22Rv1 (cell line): ENCODE results near the gene FAM180A.

Experiments used
- H3K27ac ChIP-seq: fragments of 450-650 bp; 2 replicates; pipeline ENCODE4 v1.5.1; 2017
- ZFX ChIP-seq: fragments of 450-650 bp; IDR thresholded peaks from 2 replicates; pipeline ENCODE4 v1.6.1; 2017; ENCODE audit warnings: antibody characterized with exemption, borderline replicate concordance
- TF ChIP-seq, protein P1 (sequence below): fragments of 450-650 bp; IDR thresholded peaks from 2 replicates; pipeline ENCODE4 v1.5.1; 2017; ENCODE audit warnings: mild to moderate bottlenecking

Gene FAM180A

DNA sequence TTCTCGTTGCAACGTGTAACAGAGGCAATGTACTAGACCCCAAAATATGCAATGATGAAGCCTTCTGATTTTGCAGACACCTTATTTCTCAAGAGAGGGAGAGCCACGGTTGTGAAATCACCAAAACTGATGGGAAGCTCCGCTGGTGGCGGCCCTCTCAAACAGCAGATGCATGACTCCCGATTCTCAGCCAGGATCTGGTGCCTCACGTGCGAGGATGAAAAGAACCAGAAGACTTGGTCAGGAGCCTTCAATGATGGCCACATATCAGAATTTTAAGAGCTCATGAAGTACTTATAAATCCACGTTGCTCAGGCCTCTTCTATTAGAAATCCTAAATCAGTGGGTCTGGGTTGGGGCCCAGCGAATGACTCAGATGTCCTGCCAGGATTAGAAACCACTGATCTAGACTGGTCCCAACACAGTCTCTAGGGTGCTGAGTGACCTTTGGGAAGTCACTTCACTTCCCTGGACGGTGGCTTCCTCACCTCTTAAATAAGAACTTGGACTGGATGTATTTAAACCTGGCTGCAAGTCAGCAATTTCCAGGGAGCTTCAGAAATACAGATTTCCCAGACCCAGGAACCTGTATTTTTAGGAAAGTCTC is 41.9 kb upstream of the FAM180A start:
- TF ChIP-seq, protein P1, sequence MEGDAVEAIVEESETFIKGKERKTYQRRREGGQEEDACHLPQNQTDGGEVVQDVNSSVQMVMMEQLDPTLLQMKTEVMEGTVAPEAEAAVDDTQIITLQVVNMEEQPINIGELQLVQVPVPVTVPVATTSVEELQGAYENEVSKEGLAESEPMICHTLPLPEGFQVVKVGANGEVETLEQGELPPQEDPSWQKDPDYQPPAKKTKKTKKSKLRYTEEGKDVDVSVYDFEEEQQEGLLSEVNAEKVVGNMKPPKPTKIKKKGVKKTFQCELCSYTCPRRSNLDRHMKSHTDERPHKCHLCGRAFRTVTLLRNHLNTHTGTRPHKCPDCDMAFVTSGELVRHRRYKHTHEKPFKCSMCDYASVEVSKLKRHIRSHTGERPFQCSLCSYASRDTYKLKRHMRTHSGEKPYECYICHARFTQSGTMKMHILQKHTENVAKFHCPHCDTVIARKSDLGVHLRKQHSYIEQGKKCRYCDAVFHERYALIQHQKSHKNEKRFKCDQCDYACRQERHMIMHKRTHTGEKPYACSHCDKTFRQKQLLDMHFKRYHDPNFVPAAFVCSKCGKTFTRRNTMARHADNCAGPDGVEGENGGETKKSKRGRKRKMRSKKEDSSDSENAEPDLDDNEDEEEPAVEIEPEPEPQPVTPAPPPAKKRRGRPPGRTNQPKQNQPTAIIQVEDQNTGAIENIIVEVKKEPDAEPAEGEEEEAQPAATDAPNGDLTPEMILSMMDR: no peak
- TF ChIP-seq ZFX: no peak
- no peak overlapping the region for H3K27ac ChIP-seq

DNA sequence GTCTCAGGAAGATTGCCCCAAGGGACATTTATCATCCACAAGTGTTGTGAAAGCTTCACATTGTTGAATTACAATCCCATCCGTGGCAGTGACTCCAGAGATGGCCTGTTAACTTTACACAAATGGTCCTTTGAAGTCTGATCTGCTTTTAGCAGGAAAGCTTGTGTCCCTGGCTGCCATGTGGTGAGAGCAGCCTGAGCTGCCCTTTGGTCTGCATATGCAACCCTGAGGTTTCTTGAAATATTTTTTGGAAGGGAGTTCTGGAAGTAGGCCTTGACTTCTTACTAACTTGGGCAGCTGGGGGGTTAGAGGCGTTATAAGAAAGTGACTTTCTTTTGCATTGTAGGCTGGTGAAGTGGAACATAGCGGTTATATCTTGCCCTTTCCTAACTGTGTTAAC is 41.3 kb upstream of the FAM180A start:
- TF ChIP-seq, protein P1: no peak
- no peak for TF ChIP-seq ZFX
- H3K27ac ChIP-seq: no peak overlapping the region

DNA sequence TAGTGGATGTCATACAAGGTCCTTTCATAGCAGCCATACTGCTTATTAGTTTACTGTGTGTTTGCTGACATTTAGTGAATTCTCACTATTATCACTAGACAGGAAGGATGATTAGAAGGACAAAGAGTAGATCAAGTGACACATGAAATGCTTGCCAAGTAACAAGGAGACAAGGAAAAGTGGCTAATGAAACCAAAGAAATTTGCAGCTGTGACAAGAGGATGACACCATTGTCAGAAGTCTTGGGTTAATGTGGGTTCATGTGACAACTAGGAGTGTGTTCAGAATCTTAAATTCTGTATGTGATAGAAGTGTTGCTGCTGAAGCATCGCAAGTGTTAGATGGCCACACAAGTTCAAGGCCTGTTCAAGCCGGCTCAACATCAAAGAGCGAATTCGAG is 40.8 kb upstream of the FAM180A start:
- TF ChIP-seq, protein P1: no peak
- no peak overlapping the region for H3K27ac ChIP-seq

DNA sequence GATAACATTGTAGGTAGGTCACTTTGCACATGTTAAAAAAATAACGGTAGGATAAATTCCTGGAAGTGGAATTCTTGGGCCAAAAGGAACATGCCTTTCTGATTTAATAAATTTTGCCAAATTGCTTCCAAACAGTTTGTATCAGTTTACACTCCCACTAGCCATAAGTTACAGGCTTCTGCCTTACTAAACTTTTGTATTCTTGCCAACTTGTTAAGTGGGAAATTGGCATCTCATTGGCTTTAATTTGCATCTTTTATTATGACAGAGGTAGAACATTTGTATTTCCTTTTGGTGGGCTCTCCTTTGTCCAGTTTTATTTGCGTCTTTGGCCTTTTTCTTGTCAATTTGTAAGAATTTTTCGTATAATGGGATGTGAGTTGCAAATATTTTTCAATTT is 38.3 kb upstream of the FAM180A start:
- TF ChIP-seq, protein P1: no peak
- no peak for TF ChIP-seq ZFX
- H3K27ac ChIP-seq: no peak overlapping the region

DNA sequence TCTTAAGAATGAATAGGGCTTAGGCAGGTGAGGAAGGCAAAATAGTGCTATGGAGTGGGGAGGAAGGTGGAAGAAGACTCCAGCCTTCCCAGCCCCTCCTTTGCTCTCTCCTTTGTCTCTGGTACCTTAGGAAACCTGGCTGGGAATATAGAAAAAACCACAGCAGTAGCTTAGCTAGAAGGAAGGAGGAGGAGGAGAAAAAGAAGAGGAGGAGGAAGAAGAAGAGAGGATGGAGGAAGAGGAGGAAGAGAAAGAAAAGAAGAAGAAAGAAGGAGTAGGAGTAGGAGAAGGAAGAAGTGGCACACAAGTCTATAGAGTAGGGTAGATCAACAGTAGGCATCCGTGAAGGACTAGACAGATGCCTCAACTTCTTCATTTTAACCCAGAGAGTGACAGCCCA is 36.5 kb upstream of the FAM180A start:
- H3K27ac ChIP-seq: no peak overlapping the region
- TF ChIP-seq, protein P1: no peak
- no peak for TF ChIP-seq ZFX

DNA sequence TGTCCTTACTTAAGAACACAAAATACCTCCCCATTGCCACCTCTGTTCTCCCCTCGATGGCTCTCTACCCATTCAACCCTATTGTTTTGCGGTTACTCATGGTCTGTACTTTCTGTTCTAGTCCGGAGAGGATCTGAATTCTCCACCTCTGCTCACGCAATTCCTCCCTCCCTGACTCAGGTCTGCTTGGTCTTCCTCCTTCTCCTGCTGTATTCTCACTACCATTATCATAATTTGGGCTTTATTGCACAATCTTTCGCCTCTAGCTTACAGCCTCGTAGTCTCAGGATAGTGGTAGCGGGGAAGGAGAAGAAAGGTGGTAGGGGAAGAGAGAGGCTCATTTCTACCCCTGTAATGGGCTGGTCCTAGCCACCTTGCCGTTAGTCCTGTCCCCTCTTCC is 35.4 kb upstream of the FAM180A start:
- no peak overlapping the region for H3K27ac ChIP-seq
- TF ChIP-seq ZFX: no peak
- TF ChIP-seq, protein P1: no peak

DNA sequence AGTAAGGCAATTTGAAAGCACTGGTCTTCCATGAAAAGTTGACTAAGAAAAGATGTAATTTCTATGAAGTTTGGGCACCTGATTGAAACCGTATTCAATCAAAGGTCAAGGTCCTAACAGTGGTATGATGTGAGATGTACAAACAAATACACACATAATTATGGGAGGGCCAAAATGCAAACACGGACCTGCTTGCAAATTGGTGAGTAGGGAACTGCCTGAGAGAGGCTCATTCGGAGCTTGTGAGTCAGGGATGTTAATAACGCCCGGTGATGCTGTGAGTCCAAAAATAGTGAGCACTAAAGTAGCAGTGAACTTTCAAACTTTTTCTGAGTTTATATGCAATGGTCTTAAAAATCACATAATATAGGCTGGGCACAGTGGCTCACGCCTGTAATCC is 34.2 kb upstream of the FAM180A start:
- no peak overlapping the region for H3K27ac ChIP-seq
- TF ChIP-seq, protein P1: no peak
- TF ChIP-seq ZFX: no peak
